ENCODE results near the gene AQP12B.

Gene AQP12B

GRCh38 chr2:240650254-240650965 is 32.3 kb downstream of the AQP12B start:
- WGBS: 93% methylated on average over 13 of the region's 13 CpGs
- H3K27me3 ChIP-seq (ENCODE audit: insufficient read depth, low read length): no peaks in the 10 kb centered on the region
- no peaks in the 10 kb centered on the region for H3K36me3 ChIP-seq (ENCODE audit: insufficient read depth, low read length)
- H3K4me3 ChIP-seq (ENCODE audit: low read length): no peak overlapping the region
- H3K9me3 ChIP-seq (ENCODE audit: insufficient read depth, low read depth, low read length): peaks cover 3% of the 10 kb centered on the region; the same call in 1 of the 2 replicates
- no peaks in the 10 kb centered on the region for H3K4me1 ChIP-seq (ENCODE audit: insufficient read depth, low read length)
- H3K27ac ChIP-seq (ENCODE audit: low read depth, low read length): no peak overlapping the region
- H3K9ac ChIP-seq (ENCODE audit: low read depth, low read length): no peak overlapping the region

- peaks cover 3% of the 10 kb centered on the region; the same call in 1 of the 2 replicates for H3K9me3 ChIP-seq (ENCODE audit: insufficient read depth, low read depth, low read length)
- 59% methylated on average over 7 of the region's 7 CpGs for WGBS
- no peak overlapping the region for H3K4me3 ChIP-seq (ENCODE audit: low read length)
- H3K9ac ChIP-seq (ENCODE audit: low read depth, low read length): no peak overlapping the region
- no peaks in the 10 kb centered on the region for H3K4me1 ChIP-seq (ENCODE audit: insufficient read depth, low read length)
- no peaks in the 10 kb centered on the region for H3K27me3 ChIP-seq (ENCODE audit: insufficient read depth, low read length)
- H3K36me3 ChIP-seq (ENCODE audit: insufficient read depth, low read length): no peaks in the 10 kb centered on the region
- no peak overlapping the region for H3K27ac ChIP-seq (ENCODE audit: low read depth, low read length)
These were observed 33.4 kb downstream of the AQP12B start for GRCh38 chr2:240649331-240649730.

- no peaks in the 10 kb centered on the region for H3K27me3 ChIP-seq (ENCODE audit: insufficient read depth, low read length)
- no peak overlapping the region for H3K9ac ChIP-seq (ENCODE audit: low read depth, low read length)
- H3K4me3 ChIP-seq (ENCODE audit: low read length): no peak overlapping the region
- H3K36me3 ChIP-seq (ENCODE audit: insufficient read depth, low read length): no peaks in the 10 kb centered on the region
- 56% methylated on average over 19 of the region's 19 CpGs for WGBS
- peaks cover 3% of the 10 kb centered on the region; the same call in 1 of the 2 replicates for H3K9me3 ChIP-seq (ENCODE audit: insufficient read depth, low read depth, low read length)
- H3K4me1 ChIP-seq (ENCODE audit: insufficient read depth, low read length): no peaks in the 10 kb centered on the region
- H3K27ac ChIP-seq (ENCODE audit: low read depth, low read length): no peak overlapping the region
These were observed 33.9 kb downstream of the AQP12B start for GRCh38 chr2:240648650-240649275.

DNA sequence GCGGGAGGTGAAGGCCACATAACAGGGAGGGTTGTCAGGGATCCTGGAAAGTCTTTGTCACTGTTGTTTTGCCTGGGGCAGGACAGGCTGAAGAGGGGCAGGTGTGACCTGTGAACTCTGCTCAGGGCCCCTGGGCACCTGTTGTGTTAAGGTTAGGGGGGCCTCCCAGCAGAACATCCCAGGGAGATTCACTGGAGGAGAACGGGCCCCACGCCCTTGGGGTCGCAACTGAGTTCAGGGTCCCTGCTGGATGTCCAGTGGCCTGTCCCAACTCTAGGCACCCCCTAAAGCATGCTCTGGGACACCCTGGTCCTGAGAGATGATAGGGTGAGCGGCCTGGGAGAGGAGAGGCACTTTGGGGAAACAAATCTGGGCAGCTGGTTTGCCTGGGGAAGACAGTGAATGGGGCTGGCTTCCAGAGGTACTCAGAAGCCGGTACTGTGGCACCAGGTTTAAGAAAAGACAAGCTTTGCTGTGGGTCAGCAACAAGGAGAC is 34.5 kb downstream of the AQP12B start:
- H3K27ac ChIP-seq (ENCODE audit: low read depth, low read length): no peak overlapping the region
- no peaks in the 10 kb centered on the region for H3K27me3 ChIP-seq (ENCODE audit: insufficient read depth, low read length)
- H3K9me3 ChIP-seq (ENCODE audit: insufficient read depth, low read depth, low read length): peaks cover 3% of the 10 kb centered on the region; the same call in 1 of the 2 replicates
- no peak overlapping the region for H3K9ac ChIP-seq (ENCODE audit: low read depth, low read length)
- no peaks in the 10 kb centered on the region for H3K4me1 ChIP-seq (ENCODE audit: insufficient read depth, low read length)
- H3K36me3 ChIP-seq (ENCODE audit: insufficient read depth, low read length): no peaks in the 10 kb centered on the region
- H3K4me3 ChIP-seq (ENCODE audit: low read length): no peak overlapping the region
- 90% methylated on average over 6 of the region's 6 CpGs for WGBS

DNA sequence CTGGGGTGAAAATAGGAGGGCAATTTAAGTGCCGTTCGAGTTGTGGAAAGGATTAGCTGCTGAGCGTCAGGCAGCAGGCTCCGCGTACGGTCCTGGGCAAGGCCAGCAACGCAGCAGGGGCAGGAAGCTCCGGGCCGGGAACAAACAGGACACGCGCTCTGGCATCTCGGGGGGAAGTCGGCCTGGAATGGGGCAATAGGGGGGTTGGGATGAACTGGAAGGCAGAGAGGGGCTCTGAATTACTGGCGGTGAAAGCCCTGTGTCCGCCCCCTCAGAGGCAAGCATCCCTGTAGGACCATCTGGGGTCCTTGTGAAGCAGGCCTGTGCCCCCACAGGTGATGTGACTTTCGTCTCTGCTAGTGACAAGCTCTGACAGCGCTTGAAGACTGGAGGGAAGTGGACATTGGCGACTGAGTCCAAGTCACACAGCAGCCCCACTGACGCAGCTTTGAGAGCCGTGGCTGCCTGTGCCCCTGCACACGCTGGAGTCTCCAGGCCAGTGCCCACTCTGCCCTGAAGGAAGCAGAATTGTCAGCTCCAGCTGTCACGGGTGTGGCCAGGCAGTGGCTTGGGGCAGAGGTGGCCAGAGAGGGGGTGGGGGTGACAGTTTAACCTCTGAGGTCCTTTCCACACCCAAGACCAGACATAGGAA is 35.1 kb downstream of the AQP12B start:
- H3K4me1 ChIP-seq (ENCODE audit: insufficient read depth, low read length): no peaks in the 10 kb centered on the region
- H3K36me3 ChIP-seq (ENCODE audit: insufficient read depth, low read length): no peaks in the 10 kb centered on the region
- no peaks in the 10 kb centered on the region for H3K27me3 ChIP-seq (ENCODE audit: insufficient read depth, low read length)
- H3K9me3 ChIP-seq (ENCODE audit: insufficient read depth, low read depth, low read length): peaks cover 3% of the 10 kb centered on the region; the same call in 1 of the 2 replicates
- no peak overlapping the region for H3K27ac ChIP-seq (ENCODE audit: low read depth, low read length)
- no peak overlapping the region for H3K9ac ChIP-seq (ENCODE audit: low read depth, low read length)
- 89% methylated on average over 22 of the region's 22 CpGs for WGBS
- no peak overlapping the region for H3K4me3 ChIP-seq (ENCODE audit: low read length)

DNA sequence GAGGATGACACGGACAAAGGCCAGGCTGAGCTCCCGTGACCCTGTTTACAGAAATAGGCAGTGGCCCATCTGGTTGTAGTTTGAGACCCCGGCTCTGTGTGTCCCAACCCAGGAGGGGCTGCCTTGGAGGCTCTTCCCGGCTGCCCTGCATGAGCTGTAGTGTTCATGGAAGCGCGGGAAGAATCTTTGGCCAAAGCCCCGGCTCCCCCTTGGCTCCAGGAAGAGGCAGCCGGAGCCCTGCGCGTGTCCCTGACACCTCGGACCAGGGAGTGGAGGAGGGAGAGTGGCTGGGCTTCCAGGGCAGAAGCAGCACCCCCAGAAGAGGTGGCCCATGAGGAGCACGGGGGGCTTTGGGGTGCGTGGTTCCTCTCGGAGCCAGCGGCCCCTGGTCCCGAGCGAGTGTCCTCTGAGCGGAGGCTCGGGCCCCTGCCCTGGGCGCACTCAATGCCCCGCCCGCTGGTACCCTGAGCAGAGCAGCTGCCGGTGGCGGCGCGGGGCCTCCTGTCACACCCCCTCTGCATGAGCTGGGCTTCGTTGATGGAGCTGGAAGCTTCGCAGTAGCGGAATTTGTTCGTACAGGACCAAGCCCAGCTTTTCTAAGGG is 35.7 kb downstream of the AQP12B start:
- no peaks in the 10 kb centered on the region for H3K36me3 ChIP-seq (ENCODE audit: insufficient read depth, low read length)
- 85% methylated on average over 30 of the region's 30 CpGs for WGBS
- no peak overlapping the region for H3K4me3 ChIP-seq (ENCODE audit: low read length)
- H3K27me3 ChIP-seq (ENCODE audit: insufficient read depth, low read length): no peaks in the 10 kb centered on the region
- no peak overlapping the region for H3K27ac ChIP-seq (ENCODE audit: low read depth, low read length)
- H3K4me1 ChIP-seq (ENCODE audit: insufficient read depth, low read length): no peaks in the 10 kb centered on the region
- peaks cover 3% of the 10 kb centered on the region; the same call in 1 of the 2 replicates for H3K9me3 ChIP-seq (ENCODE audit: insufficient read depth, low read depth, low read length)
- no peak overlapping the region for H3K9ac ChIP-seq (ENCODE audit: low read depth, low read length)

- Histone ChIP-seq H3K4me3 (ENCODE audit: low read length) (no peak overlapping the region), H3K9ac (ENCODE audit: low read depth, low read length) (no peak overlapping the region), H3K36me3 (ENCODE audit: insufficient read depth, low read length) (no peaks in the 10 kb centered on the region), H3K9me3 (ENCODE audit: insufficient read depth, low read depth, low read length) (peaks cover 3% of the 10 kb centered on the region; the same call in 1 of the 2 replicates), H3K4me1 (ENCODE audit: insufficient read depth, low read length) (no peaks in the 10 kb centered on the region), H3K27ac (ENCODE audit: low read depth, low read length) (no peak overlapping the region), H3K27me3 (ENCODE audit: insufficient read depth, low read length) (no peaks in the 10 kb centered on the region)
- 92% methylated on average over 36 of the region's 36 CpGs for WGBS
These were observed 36.3 kb downstream of the AQP12B start for GRCh38 chr2:240646176-240646899.

- Histone ChIP-seq H3K27me3 (ENCODE audit: insufficient read depth, low read length) (no peaks in the 10 kb centered on the region), H3K4me3 (ENCODE audit: low read length) (no peak overlapping the region), H3K4me1 (ENCODE audit: insufficient read depth, low read length) (no peaks in the 10 kb centered on the region), H3K9me3 (ENCODE audit: insufficient read depth, low read depth, low read length) (no peaks in the 10 kb centered on the region), H3K27ac (ENCODE audit: low read depth, low read length) (no peak overlapping the region), H3K36me3 (ENCODE audit: insufficient read depth, low read length) (no peaks in the 10 kb centered on the region), H3K9ac (ENCODE audit: low read depth, low read length) (no peak overlapping the region)
- WGBS: 89% methylated on average over 10 of the region's 10 CpGs
These were observed 36.9 kb downstream of the AQP12B start for GRCh38 chr2:240645801-240646175.

DNA sequence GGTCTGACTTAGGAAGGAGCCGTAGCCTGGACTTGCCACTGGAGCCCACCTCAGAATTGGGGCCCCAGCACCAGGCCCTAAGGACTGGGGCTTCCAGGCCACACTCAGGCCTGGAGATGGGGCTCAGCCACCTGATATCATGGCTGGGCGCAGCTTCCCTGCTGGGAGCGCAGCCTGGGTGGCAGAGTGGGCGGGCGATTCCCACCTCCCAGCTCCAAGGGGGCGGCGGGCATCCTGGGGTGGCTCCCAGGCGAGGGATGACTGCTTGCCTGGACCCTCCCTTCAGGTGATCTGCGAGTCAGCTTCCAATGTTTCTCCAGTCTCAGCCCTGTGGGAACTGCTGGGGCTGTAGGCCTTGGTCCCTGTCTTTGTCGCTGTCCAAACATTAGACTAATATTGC is 37.3 kb downstream of the AQP12B start:
- Histone ChIP-seq H3K9ac (ENCODE audit: low read depth, low read length) (no peak overlapping the region), H3K27me3 (ENCODE audit: insufficient read depth, low read length) (no peaks in the 10 kb centered on the region), H3K9me3 (ENCODE audit: insufficient read depth, low read depth, low read length) (no peaks in the 10 kb centered on the region), H3K4me1 (ENCODE audit: insufficient read depth, low read length) (no peaks in the 10 kb centered on the region), H3K27ac (ENCODE audit: low read depth, low read length) (no peak overlapping the region), H3K4me3 (ENCODE audit: low read length) (no peak overlapping the region), H3K36me3 (ENCODE audit: insufficient read depth, low read length) (no peaks in the 10 kb centered on the region)
- WGBS: 91% methylated on average over 10 of the region's 10 CpGs

DNA sequence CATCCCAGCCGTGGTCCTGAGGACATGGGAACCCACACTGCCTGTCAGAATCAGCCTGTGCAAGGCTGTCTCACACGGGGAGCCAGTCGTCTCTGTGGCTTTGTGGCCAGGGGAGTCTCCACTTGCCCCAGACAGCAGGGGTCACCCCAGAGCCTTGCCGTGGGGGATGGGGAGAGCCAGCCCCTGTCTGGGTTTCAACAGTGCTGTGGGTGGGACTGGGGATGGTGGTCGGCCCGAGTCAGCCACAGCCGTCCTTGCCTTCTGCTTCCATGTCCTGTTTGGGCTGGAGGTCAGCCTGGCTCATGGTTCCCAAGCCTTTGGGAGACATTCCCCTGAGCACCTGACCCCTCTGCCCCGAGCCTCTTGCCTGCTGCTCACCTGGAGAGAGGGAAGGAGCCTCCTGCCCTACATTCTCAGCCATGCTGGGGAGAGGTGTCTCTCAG is 37.8 kb downstream of the AQP12B start:
- Histone ChIP-seq H3K36me3 (ENCODE audit: insufficient read depth, low read length) (no peaks in the 10 kb centered on the region), H3K27me3 (ENCODE audit: insufficient read depth, low read length) (no peaks in the 10 kb centered on the region), H3K4me1 (ENCODE audit: insufficient read depth, low read length) (no peaks in the 10 kb centered on the region), H3K27ac (ENCODE audit: low read depth, low read length) (no peak overlapping the region), H3K9me3 (ENCODE audit: insufficient read depth, low read depth, low read length) (no peaks in the 10 kb centered on the region), H3K9ac (ENCODE audit: low read depth, low read length) (no peak overlapping the region), H3K4me3 (ENCODE audit: low read length) (no peak overlapping the region)
- 87% methylated on average over 8 of the region's 8 CpGs for WGBS
